ENCODE results near the gene FEZ2. TPM values are rescaled to one million over a fixed set of nuclear protein-coding genes. Genes with fewer than 3 reads are reported as not detected.

The FEZ2 gene
- total and polyA plus RNA-seq, 12 donors, result 13.9 to 103 (median 63.5) TPM

GRCh38 chr2:36586672-36587071 lies 11.3 kb downstream of the FEZ2 start:
- intact Hi-C loops (cut with DNase I), result no loop called here
- TF ChIP-seq CTCF (IDR thresholded peaks at IDR 0.05) (no peak), POLR2A (IDR thresholded peaks at IDR 0.05) (no peak)
- DNase-seq, result no peak
- Histone ChIP-seq H3K36me3 (replicated peaks in 1 of 2) (peaks cover 0 to 22% of the 10 kb centered on the region in 2 donors), H3K27me3 (no peaks in the 10 kb centered on the region), H3K4me3 (no peak overlapping the region), H3K4me1 (replicated peaks in 1 of 2) (peaks cover 7 to 19% of the 10 kb centered on the region in 2 donors), H3K27ac (no peak overlapping the region), H3K9me3 (replicated peaks in 1 of 3) (no peaks in the 10 kb centered on the region)
- WGBS, 4 donors, result 97 to 98% (median 97%) methylated on average over 6 of the region's 6 CpGs

GRCh38 chr2:36584148-36584794 lies 13.7 kb downstream of the FEZ2 start:
- 87 to 100% (median 99%) methylated on average over 1 of the region's 1 CpG for WGBS, 4 donors
- TF ChIP-seq CTCF (IDR thresholded peaks at IDR 0.05) (no peak), POLR2A (IDR thresholded peaks at IDR 0.05) (no peak)
- Histone ChIP-seq H3K27ac (no peak overlapping the region), H3K4me1 (replicated peaks in 1 of 2) (peaks cover 4 to 9% of the 10 kb centered on the region in 2 donors), H3K36me3 (replicated peaks in 1 of 2) (peaks cover 0 to 31% of the 10 kb centered on the region in 2 donors), H3K4me3 (no peak overlapping the region), H3K9me3 (replicated peaks in 1 of 3) (no peaks in the 10 kb centered on the region), H3K27me3 (no peaks in the 10 kb centered on the region)
- DNase-seq, result no peak
- intact Hi-C loops (cut with DNase I), result no loop called here

- TF ChIP-seq POLR2A (IDR thresholded peaks at IDR 0.05) (no peak), CTCF (IDR thresholded peaks at IDR 0.05) (no peak)
- 61 to 90% (median 81%) methylated on average over 3 of the region's 3 CpGs for WGBS, 4 donors
- Histone ChIP-seq H3K4me1 (replicated peaks in 1 of 2) (no peaks in the 10 kb centered on the region), H3K27ac (no peak overlapping the region), H3K9me3 (replicated peaks in 1 of 3) (no peaks in the 10 kb centered on the region), H3K36me3 (replicated peaks in 1 of 2) (peaks cover 0 to 40% of the 10 kb centered on the region in 2 donors), H3K4me3 (no peak overlapping the region), H3K27me3 (no peaks in the 10 kb centered on the region)
- DNase-seq, result no peak
- intact Hi-C loops (cut with DNase I), result no loop called here
Measured at GRCh38 chr2:36582951-36583350, 15.0 kb downstream of the FEZ2 start.

GRCh38 chr2:36582538-36582937 lies 15.4 kb downstream of the FEZ2 start:
- Histone ChIP-seq H3K4me1 (replicated peaks in 1 of 2) (no peaks in the 10 kb centered on the region), H3K27me3 (no peaks in the 10 kb centered on the region), H3K36me3 (replicated peaks in 1 of 2) (peaks cover 0 to 44% of the 10 kb centered on the region in 2 donors), H3K4me3 (no peak overlapping the region), H3K9me3 (replicated peaks in 1 of 3) (no peaks in the 10 kb centered on the region), H3K27ac (no peak overlapping the region)
- WGBS, 4 donors, result 86 to 92% (median 89%) methylated on average over 5 of the region's 5 CpGs
- intact Hi-C loops (cut with DNase I), result no loop called here
- TF ChIP-seq CTCF (IDR thresholded peaks at IDR 0.05) (no peak), POLR2A (IDR thresholded peaks at IDR 0.05) (no peak)
- no peak for DNase-seq

Data from adrenal gland (tissue), 12 donors.